HG02642 (cell line): Measurements from ENCODE around the gene SMG6.

Source experiments
- ATAC-seq: cut with Tn5 transposase; IDR thresholded peaks from one replicate; pipeline ENCODE4 v1.9.1; 2021; ENCODE audit warnings: mild to moderate bottlenecking; ENCODE audit not compliant: unreplicated experiment, poor library complexity

The SMG6 gene

GRCh38 chr17:2067608-2068024, 236.0 kb downstream of the SMG6 start:
- ATAC-seq, result no peak

DNA sequence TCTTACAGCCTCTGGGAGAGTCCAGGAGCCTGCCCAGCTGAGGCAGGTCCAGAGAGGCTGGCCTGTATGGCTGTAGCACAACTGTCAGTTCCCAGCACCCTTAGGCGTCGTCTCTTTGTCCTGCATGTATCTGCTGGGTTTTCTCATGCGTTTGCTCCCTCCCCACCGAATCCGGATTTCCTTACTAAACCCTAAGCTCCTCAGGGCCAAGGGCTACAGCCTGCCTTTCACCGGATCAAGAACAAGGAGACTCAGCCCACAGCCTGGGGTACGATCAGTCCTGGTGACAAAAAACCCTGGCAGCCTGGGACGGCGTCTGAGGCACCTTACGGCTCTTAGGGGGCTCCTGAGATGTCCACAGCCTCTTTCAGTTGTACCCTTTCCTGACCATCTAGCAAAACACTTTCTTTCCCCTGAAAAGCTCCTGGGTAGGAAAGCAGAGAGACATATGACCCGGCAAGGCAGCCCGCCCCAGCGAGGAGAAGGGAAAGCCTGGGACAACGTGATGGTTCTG, 236.5 kb downstream of the SMG6 start:
- ATAC-seq, result no peak

DNA sequence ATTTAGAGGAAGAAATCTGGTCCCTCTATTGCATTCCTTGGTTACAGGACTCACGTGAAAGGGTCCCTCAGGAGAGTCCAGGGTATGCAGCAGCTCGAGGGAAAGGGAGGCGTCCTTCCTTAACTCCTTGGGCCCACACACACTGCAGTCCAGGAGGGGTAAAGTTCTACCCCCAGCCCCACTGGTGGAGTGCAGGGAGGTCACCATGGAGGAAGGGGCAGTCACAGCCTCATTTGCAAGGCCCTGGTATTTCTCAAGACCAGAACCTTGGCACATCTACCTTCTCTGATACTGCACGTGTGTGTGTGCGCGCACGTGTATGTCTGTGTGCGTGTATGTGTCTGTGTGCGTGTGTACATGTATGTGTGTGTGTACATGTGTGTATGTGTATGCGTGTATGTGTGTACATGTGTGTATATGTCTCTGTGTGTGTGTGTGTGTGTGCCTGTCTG, 237.6 kb downstream of the SMG6 start:
- no peak for ATAC-seq

DNA sequence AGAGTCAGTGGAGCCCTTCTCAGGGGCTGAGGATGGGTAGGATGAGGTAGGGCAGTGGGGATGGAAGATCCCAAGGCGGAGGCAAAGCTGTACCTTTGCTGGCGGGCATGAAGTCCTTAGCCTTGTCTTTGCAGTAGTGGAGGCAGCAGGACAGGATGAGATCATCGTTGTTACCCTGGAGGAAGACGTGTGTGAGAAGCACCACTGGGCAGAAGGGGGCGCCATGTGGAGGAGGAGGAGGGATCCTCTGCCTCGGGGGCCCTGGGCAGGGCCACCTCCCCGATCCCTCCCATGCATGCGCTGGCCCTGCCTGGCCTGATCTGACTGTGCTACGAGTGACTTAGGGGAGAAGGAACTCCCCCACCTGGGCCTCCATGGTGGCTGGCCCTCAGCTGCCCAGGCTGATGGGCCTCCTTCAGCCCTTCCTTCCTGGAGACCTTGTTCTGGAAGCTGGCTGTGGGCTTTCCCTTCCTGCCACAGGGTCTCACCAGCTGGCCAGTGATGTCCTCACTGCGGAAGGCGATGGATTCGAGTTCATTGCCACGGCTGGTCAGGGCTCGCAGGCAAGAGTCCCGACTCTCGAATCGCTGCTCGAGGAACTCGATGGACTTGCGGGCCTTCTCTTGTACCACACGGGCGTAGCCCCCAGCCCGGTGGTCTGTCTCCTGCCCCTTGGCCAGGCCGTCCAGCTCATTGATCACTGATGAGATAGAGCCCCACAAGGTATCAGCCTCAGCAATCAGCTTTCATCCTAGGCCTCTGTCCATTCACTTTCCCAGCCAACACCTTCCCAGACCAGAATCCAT, 238.4 kb downstream of the SMG6 start:
- ATAC-seq, result no peak

GRCh38 chr17:2064520-2064971, 239.0 kb downstream of the SMG6 start:
- ATAC-seq, result no peak

DNA sequence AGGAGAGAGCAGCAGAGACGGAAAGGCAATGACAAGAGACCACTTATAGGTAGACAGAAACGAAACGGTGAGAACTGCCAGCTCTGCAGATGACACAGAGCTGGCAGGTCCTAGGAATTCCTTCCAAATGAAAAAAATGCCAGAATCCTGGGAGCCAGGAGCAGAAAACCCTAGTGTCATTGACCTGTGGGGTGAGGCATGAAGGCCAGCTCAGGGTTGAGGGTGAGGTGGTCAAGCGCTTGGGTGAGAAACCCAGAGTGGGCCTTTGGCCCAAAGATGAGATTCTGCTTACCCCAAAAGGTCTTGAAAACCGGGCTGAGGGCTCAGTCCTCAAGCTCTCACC, 239.5 kb downstream of the SMG6 start:
- ATAC-seq, result no peak

DNA sequence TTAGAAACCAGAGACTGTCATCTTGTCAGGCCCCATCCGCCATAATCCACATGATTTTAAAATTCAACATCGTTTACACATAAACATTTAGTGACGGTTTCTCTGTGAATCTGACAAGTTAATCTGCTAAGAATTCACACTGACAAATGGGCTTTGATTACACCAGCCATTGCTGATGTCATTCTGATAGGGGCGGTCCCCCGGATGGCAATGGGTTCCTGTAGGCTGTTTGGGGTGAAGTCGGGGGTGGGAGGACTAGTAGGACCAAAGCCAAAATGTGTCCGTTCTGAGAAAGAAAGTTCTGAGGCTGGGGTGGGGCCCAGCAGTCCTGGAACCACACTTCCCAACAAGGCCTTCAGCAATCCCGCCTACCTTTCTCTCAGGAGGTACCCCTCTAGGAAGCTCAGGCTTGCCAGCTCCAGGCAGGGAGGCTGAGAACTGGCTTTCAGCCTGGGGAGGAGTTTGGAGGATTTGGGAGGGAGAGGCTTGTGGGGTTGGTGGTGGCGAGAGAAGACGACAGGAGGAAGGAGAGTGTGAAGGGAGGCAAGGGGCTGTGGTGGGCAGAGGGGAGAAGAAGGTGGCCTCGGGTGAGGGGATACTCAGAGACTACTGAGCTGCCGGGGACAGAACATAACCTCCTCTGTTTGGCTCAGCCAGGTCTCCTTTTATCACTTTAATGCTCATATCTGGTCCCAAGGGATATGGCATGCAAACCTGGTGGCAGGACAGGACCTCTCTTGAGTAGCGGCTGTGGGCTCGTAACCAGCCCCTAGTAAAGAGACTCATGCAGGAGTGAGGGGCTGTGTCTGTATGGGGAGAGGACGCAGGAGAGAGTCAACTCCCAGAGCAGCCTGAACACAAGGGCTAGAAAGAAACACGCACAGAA, 240.1 kb downstream of the SMG6 start:
- ATAC-seq, result no peak

- ATAC-seq, result no peak
Observed at GRCh38 chr17:2062571-2063183, 240.9 kb downstream of the SMG6 start.

DNA sequence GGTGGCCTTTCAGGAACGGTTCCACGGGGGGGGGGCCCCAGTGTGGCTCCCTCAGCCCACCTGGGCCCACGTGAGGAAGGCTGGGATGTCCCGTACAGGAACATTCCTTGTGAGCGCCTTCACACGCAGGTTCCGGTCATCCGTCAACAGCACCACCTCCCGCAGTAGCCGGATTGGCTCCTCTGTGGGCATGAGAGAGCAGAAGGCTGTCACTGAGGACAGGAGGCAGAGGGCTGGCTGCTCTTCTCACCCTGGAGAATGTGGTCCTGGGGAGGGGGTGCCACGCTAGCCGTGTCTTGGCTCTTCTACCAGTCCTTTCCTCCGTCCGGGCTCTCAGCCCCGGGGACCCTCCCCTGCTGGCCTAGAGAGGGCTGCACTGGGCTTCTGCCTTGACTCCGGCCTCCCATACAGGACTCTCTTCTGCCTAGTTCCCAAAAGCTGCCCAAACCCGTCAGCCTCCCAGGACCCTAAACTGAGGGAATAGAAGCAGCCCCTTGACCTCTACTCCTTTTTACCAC, 242.1 kb downstream of the SMG6 start:
- no peak for ATAC-seq

DNA sequence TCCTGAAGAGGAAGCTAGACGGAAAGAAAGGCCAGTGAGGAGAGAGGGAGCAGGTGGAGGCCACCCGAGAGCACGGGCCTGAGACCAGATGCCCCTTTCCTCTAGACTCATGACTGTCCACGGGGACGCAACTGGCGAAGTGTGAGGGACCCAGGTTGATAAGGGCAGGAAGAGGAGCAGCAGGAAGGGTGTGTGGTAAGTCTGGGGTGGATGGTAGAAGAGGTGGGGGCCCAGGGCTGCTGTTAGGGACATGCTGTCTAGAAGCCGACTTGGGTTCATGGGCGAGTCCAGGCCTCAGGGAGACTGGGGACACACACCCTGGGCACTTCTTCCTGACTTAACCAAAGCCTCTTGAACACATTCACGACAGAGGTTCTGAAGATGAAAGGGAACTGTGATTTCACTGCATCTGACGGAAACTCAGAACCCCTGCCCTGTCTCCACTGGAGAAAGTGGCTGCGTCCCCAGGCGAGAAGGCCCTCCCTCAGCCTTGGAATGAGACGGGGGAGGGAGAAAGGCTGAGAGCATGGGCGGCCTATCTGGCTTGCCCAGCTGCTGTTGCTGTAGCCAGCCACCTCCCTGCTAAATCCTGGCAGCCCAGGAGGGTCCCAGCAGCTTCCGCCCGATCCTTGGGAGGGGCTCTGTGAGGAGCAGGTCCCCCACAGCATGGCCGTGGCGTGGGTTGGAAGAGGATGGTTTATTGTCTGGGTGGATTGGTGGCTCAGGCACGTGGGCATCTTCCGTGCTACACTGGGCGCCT, 242.7 kb downstream of the SMG6 start:
- no peak for ATAC-seq

- no peak for ATAC-seq
Observed at GRCh38 chr17:2060385-2060658, 243.3 kb downstream of the SMG6 start.

GRCh38 chr17:2059547-2060384, 243.8 kb downstream of the SMG6 start:
- no peak for ATAC-seq

GRCh38 chr17:2058586-2059546, 244.7 kb downstream of the SMG6 start:
- no peak for ATAC-seq

DNA sequence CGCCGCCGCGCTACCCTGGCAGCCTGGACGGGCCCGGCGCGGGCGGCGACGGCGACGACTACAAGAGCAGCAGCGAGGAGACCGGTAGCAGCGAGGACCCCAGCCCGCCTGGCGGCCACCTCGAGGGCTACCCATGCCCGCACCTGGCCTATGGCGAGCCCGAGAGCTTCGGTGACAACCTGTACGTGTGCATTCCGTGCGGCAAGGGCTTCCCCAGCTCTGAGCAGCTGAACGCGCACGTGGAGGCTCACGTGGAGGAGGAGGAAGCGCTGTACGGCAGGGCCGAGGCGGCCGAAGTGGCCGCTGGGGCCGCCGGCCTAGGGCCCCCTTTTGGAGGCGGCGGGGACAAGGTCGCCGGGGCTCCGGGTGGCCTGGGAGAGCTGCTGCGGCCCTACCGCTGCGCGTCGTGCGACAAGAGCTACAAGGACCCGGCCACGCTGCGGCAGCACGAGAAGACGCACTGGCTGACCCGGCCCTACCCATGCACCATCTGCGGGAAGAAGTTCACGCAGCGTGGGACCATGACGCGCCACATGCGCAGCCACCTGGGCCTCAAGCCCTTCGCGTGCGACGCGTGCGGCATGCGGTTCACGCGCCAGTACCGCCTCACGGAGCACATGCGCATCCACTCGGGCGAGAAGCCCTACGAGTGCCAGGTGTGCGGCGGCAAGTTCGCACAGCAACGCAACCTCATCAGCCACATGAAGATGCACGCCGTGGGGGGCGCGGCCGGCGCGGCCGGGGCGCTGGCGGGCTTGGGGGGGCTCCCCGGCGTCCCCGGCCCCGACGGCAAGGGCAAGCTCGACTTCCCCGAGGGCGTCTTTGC, 245.6 kb downstream of the SMG6 start:
- ATAC-seq, result no peak

DNA sequence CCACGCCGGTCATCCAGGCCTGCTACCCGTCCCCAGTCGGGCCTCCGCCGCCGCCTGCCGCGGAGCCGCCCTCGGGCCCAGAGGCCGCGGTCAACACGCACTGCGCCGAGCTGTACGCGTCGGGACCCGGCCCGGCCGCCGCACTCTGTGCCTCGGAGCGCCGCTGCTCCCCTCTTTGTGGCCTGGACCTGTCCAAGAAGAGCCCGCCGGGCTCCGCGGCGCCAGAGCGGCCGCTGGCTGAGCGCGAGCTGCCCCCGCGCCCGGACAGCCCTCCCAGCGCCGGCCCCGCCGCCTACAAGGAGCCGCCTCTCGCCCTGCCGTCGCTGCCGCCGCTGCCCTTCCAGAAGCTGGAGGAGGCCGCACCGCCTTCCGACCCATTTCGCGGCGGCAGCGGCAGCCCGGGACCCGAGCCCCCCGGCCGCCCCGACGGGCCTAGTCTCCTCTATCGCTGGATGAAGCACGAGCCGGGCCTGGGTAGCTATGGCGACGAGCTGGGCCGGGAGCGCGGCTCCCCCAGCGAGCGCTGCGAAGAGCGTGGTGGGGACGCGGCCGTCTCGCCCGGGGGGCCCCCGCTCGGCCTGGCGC, 246.3 kb downstream of the SMG6 start:
- ATAC-seq, result no peak

- no peak for ATAC-seq
Observed at GRCh38 chr17:2056206-2057174, 247.1 kb downstream of the SMG6 start.
